K562 (cell line): ENCODE data around the gene EXOC6. TPM values are rescaled to one million over a fixed set of nuclear protein-coding genes. Genes with fewer than 3 reads are reported as not detected.

ENCODE experiments used
- ARHGAP35 ChIP-seq: fragments of 450-650 bp; IDR thresholded peaks from 2 replicates; pipeline ENCODE4 v1.6.1; 2018; ENCODE audit not compliant: partially characterized antibody
- BCOR ChIP-seq: fragments of 450-650 bp; IDR thresholded peaks from 2 replicates; pipeline ENCODE4 v1.6.1; 2016
- CXXC5 ChIP-seq: fragments of 250-450 bp; sonication (Bioruptor Pico); IDR thresholded peaks from 2 replicates; pipeline ENCODE4 v1.8.0; 2022; ENCODE audit warnings: inconsistent platforms, mild to moderate bottlenecking, moderate library complexity
- E2F6 ChIP-seq, 2 experiments: IDR thresholded peaks; 2 replicates each; pipeline ENCODE4 v1.6.1; 2011; ENCODE audit warnings: borderline replicate concordance in 1 of 2, control low read depth in 1 of 2, low read depth in 1 of 2, low read length in 1 of 2, mild to moderate bottlenecking in 1 of 2, mixed read lengths in 1 of 2, moderate library complexity in 1 of 2; ENCODE audit not compliant: insufficient read depth in 1 of 2, insufficient read length in 1 of 2, poor library complexity in 1 of 2, severe bottlenecking in 1 of 2; ENCODE audit errors: extremely low read depth in 1 of 2
- ELK1 ChIP-seq: sonication (generic); formaldehyde crosslinking; IDR thresholded peaks from 2 replicates; pipeline ENCODE4 v1.8.1; 2022; ENCODE audit warnings: missing genetic modification reagents
- GABPA ChIP-seq: fragments of 200-800 bp; sonication (Bioruptor generic); conservative IDR thresholded peaks from 2 replicates; pipeline ENCODE4 v1.6.1; 2016; ENCODE audit warnings: low read depth, missing genetic modification characterization, missing compliant biosample characterization
- GTF2B ChIP-seq: IDR thresholded peaks from 2 replicates; pipeline ENCODE4 v1.6.1; 2011; ENCODE audit not compliant: insufficient read length; ENCODE audit errors: extremely low read depth
- NR2C2 ChIP-seq, 2 experiments: fragments of 200-800 bp in 1 of 2; sonication (Bioruptor generic) in 1 of 2; sonication (generic) in 1 of 2; formaldehyde crosslinking in 1 of 2; IDR thresholded peaks; 2 replicates each; pipeline versions ENCODE4 v1.6.1 to v1.8.0; 2016 to 2022; ENCODE audit warnings: mild to moderate bottlenecking in 1 of 2, missing compliant biosample characterization in 1 of 2, missing genetic modification characterization in 1 of 2, missing genetic modification reagents in 1 of 2
- PCBP1 ChIP-seq: fragments of 200-400 bp; formaldehyde crosslinking; IDR thresholded peaks from 2 replicates; pipeline ENCODE4 v1.6.1; 2018; ENCODE audit warnings: mild to moderate bottlenecking, low read depth, low read length; ENCODE audit not compliant: poor library complexity, severe bottlenecking
- PRPF4 ChIP-seq: fragments of 200-400 bp; formaldehyde crosslinking; IDR thresholded peaks from one replicate; pipeline ENCODE4 v1.6.1; 2017; ENCODE audit warnings: low read length, low read depth, mild to moderate bottlenecking; ENCODE audit not compliant: insufficient read depth, poor library complexity, severe bottlenecking
- PTTG1 ChIP-seq: fragments of 450-650 bp; IDR thresholded peaks from 2 replicates; pipeline ENCODE4 v1.6.1; 2016; ENCODE audit warnings: low read depth, mild to moderate bottlenecking, missing genetic modification characterization, missing compliant biosample characterization
- RFX7 ChIP-seq: fragments of 250-450 bp; sonication (Bioruptor Pico); IDR thresholded peaks from 2 replicates; pipeline ENCODE4 v1.5.1; 2021; ENCODE audit warnings: mild to moderate bottlenecking
- SAFB2 ChIP-seq: fragments of 200-400 bp; formaldehyde crosslinking; IDR thresholded peaks from 2 replicates; pipeline ENCODE4 v1.6.1; 2018; ENCODE audit warnings: borderline replicate concordance, low read length, low read depth, moderate library complexity; ENCODE audit not compliant: severe bottlenecking
- SMC3 ChIP-seq: conservative IDR thresholded peaks from 2 replicates; pipeline ENCODE4 v1.6.1; 2011; ENCODE audit warnings: low read depth, low read length, improper control_type of control experiment; ENCODE audit not compliant: insufficient read depth
- SP1 ChIP-seq: sonication (generic); formaldehyde crosslinking; IDR thresholded peaks from 2 replicates; pipeline ENCODE4 v1.8.1; 2022; ENCODE audit warnings: mild to moderate bottlenecking, missing genetic modification reagents
- ZBTB7A ChIP-seq: IDR thresholded peaks from 2 replicates; pipeline ENCODE4 v1.6.1; 2011; ENCODE audit warnings: low read depth, mild to moderate bottlenecking, low read length, moderate library complexity, borderline replicate concordance; ENCODE audit not compliant: control insufficient read depth
- ZBTB8A ChIP-seq: fragments of 450-650 bp; IDR thresholded peaks from 2 replicates; pipeline ENCODE4 v1.6.1; 2018; ENCODE audit warnings: mild to moderate bottlenecking, moderate library complexity; ENCODE audit not compliant: partially characterized antibody
- ZNF124 ChIP-seq: sonication (generic); formaldehyde crosslinking; IDR thresholded peaks from 2 replicates; pipeline ENCODE4 v1.8.1; 2022; ENCODE audit warnings: missing genetic modification reagents
- ZNF644 ChIP-seq: fragments of 200-800 bp; sonication (Bioruptor generic); IDR thresholded peaks from 2 replicates; pipeline ENCODE4 v1.6.1; 2016; ENCODE audit warnings: low read depth, missing genetic modification characterization, missing compliant biosample characterization
- ZNF780A ChIP-seq: fragments of 250-450 bp; sonication (Bioruptor Pico); IDR thresholded peaks from 2 replicates; pipeline ENCODE4 v1.5.0; 2021; ENCODE audit warnings: mild to moderate bottlenecking
- ZNF79 ChIP-seq: fragments of 250-450 bp; sonication (Bioruptor Pico); IDR thresholded peaks from 2 replicates; pipeline ENCODE4 v1.4.0; 2020; ENCODE audit warnings: low read depth, mild to moderate bottlenecking, moderate library complexity
- ZSCAN29 ChIP-seq: fragments of 450-650 bp; IDR thresholded peaks from 2 replicates; pipeline ENCODE4 v1.6.1; 2017
- polyA plus RNA-seq, 8 experiments: library from polyadenylated mRNA; depleted of rRNA in 4 of 8; stranded (reverse) in 5 of 8; unstranded in 3 of 8; fragments of >200 nt; fragmentation: Nextera tagmentation in 2 of 8; fragmentation: Illumina TruSeq in 1 of 8; extraction: Ambion mirVana in 2 of 8; extraction: Trizol in 1 of 8; gene quantifications; 2 replicates each; pipeline versions ENCODE4 v1.2.1 to v1.2.3, GENCODE V29; 2011 to 2014; ENCODE audit warnings: inconsistent platforms in 1 of 8, missing spikeins in 1 of 8
- total RNA-seq, 7 experiments: library from RNA; depleted of rRNA in 6 of 7; stranded (reverse); fragments of >200 nt in 6 of 7; fragmentation: Illumina TruSeq in 2 of 7; extraction: Trizol in 2 of 7; gene quantifications; 2 replicates each; pipeline versions ENCODE4 v1.2.1 to v1.2.3, GENCODE V29; 2011 to 2021; ENCODE audit warnings: low replicate concordance in 1 of 7
- TF ChIP-seq, protein P1 (sequence below): fragments of 450-650 bp; IDR thresholded peaks from 2 replicates; pipeline ENCODE4 v1.6.1; 2017; ENCODE audit warnings: mild to moderate bottlenecking, moderate library complexity
- TF ChIP-seq, protein P2 (sequence below): fragments of 250-450 bp; sonication (Bioruptor Pico); IDR thresholded peaks from 2 replicates; pipeline ENCODE4 v1.9.0; 2021; ENCODE audit warnings: mild to moderate bottlenecking

EXOC6 gene
- total and polyA plus RNA-seq, 9 of the 15 experiments (the other 6 are each of a cell fraction or from before 2014, with no cell fraction given), result 13.9 to 42.8 (median 24.9) TPM

- TF ChIP-seq, protein P1, sequence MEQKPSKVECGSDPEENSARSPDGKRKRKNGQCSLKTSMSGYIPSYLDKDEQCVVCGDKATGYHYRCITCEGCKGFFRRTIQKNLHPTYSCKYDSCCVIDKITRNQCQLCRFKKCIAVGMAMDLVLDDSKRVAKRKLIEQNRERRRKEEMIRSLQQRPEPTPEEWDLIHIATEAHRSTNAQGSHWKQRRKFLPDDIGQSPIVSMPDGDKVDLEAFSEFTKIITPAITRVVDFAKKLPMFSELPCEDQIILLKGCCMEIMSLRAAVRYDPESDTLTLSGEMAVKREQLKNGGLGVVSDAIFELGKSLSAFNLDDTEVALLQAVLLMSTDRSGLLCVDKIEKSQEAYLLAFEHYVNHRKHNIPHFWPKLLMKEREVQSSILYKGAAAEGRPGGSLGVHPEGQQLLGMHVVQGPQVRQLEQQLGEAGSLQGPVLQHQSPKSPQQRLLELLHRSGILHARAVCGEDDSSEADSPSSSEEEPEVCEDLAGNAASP, result no peak
- TF ChIP-seq PTTG1 (tag) (no peak), ZNF79 (CRISPR knock-in tag) (no peak), PCBP1 (no peak), GABPA (tag) (no peak; the same call in 1 of the 2 replicates), ZNF644 (tag) (no peak), ZNF780A (no peak), NR2C2 (CRISPR knock-in tag; IDR thresholded peaks at IDR 0.05) (no peak), NR2C2 (tag; IDR thresholded peaks at IDR 0.05) (no peak; the same call in 1 of the 2 replicates), ZBTB8A (no peak), GTF2B (no peak), ARHGAP35 (no peak), SP1 (CRISPR knock-in tag) (no peak), CXXC5 (no peak), ELK1 (no peak), ZBTB7A (no peak), BCOR (no peak), PRPF4 (no peak), ZNF124 (CRISPR knock-in tag) (no peak), RFX7 (no peak), SMC3 (no peak), E2F6 (IDR thresholded peaks at IDR 0.05; ENCODE audit: borderline replicate concordance in 1 of 2, extremely low read depth in 1 of 2, insufficient read depth in 1 of 2, insufficient read length in 1 of 2, low read depth in 1 of 2, low read length in 1 of 2, poor library complexity in 1 of 2, severe bottlenecking in 1 of 2) (no peak), SAFB2 (no peak), ZSCAN29 (no peak)
- TF ChIP-seq, protein P2, sequence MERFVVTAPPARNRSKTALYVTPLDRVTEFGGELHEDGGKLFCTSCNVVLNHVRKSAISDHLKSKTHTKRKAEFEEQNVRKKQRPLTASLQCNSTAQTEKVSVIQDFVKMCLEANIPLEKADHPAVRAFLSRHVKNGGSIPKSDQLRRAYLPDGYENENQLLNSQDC, result no peak
These were observed 26.2 kb upstream of the EXOC6 start (continued) for GRCh38 chr10:92822060-92822634.
